Colonic mucosa (tissue), 4 donors: Measurements from ENCODE around the gene SAMD14. TPM values are rescaled to one million over a fixed set of nuclear protein-coding genes. Genes with fewer than 3 reads are reported as not detected.
A peak's percentile ranks its signal among the peaks of the same experiment; 100 is the strongest.

Source experiments
- DNase-seq: peaks from one replicate; pipeline ENCODE4 v3.0.0-alpha.2; 2020
- H3K27ac ChIP-seq: fragments of 200-600 bp; one replicate; pipeline ENCODE4 v1.8.0; 2021
- H3K27me3 ChIP-seq: fragments of 200-600 bp; one replicate; pipeline ENCODE4 v1.8.0; 2021
- H3K36me3 ChIP-seq: fragments of 200-600 bp; one replicate; pipeline ENCODE4 v1.8.0; 2021
- H3K4me1 ChIP-seq: fragments of 200-600 bp; one replicate; pipeline ENCODE4 v1.8.0; 2021; ENCODE audit warnings: mild to moderate bottlenecking
- H3K4me3 ChIP-seq: fragments of 200-600 bp; one replicate; pipeline ENCODE4 v1.8.0; 2021
- H3K9ac ChIP-seq, 2 donors: one replicate each; pipeline ENCODE4 v1.7.0; 2013; ENCODE audit warnings: control low read depth in 2 of 2, low read depth in 2 of 2, low read length in 2 of 2
- H3K9me3 ChIP-seq: fragments of 200-600 bp; one replicate; pipeline ENCODE4 v1.8.0; 2021
- CTCF ChIP-seq: fragments of 200-600 bp; IDR thresholded peaks from one replicate; pipeline ENCODE4 v1.8.0; 2022; ENCODE audit warnings: antibody characterized with exemption, mild to moderate bottlenecking
- intact Hi-C: fragments of 100-400 bp; cut with DNase I; formaldehyde crosslinking; loops from one replicate; pipeline ENCODE4 v1.14.1; 2022
- total RNA-seq, 2 donors: library from RNA; stranded (reverse); fragmentation: NEBNext Ultra II Directional in 1 of 2; extraction: Animal tissue kit (Norgen Biotek cat#: 25700) in 1 of 2; gene quantifications; one replicate each; pipeline ENCODE4 v1.2.1, GENCODE V29; 2021
- donor health status: healthy.
- donor health status: DM: no; HTN: no; CAD: no.
- donor health status: DM: no; HTN: no; CAD: no.

SAMD14 gene
- total RNA-seq, 2 donors from 2014 or later = 0.77 to 2.3 TPM

GRCh38 chr17:50151937-50152547, 22.1 kb upstream of the SAMD14 start:
- peak; percentile 95 for DNase-seq
- no peaks in the 10 kb centered on the region for H3K36me3 ChIP-seq
- no peaks in the 10 kb centered on the region for H3K27me3 ChIP-seq
- no peaks in the 10 kb centered on the region for H3K9me3 ChIP-seq
- intact Hi-C loops = loop anchor here (5.0 kb wide), 1 partner anchor 55 kb away; the partner anchor contains the start of gene PDK2
- TF ChIP-seq CTCF = no peak
- peak overlapping the region; percentile 41 to 88 for H3K9ac ChIP-seq
- peak overlapping the region; percentile 91 for H3K27ac ChIP-seq
- H3K4me1 ChIP-seq = peaks cover 3% of the 10 kb centered on the region
- H3K4me3 ChIP-seq = peak overlapping the region; percentile 87

GRCh38 chr17:50151041-50151936, 21.3 kb upstream of the SAMD14 start:
- Histone ChIP-seq H3K36me3 (no peaks in the 10 kb centered on the region), H3K27me3 (no peaks in the 10 kb centered on the region), H3K9me3 (no peaks in the 10 kb centered on the region), H3K9ac (peak overlapping the region; percentile 76 to 89), H3K27ac (peak overlapping the region; percentile 91), H3K4me3 (peak overlapping the region; percentile 87), H3K4me1 (peaks cover 9% of the 10 kb centered on the region)
- DNase-seq = peak; percentile 94
- TF ChIP-seq CTCF = peak; percentile 37
- intact Hi-C loops = loop anchor here (5.0 kb wide), 1 partner anchor 54 kb away; the partner anchor contains the start of gene PDK2

- no peak for TF ChIP-seq CTCF
- Histone ChIP-seq H3K4me3 (peak within 1 kb of the TSS; percentile 87), H3K27ac (peak within 1 kb of the TSS; percentile 91), H3K9ac (peak within 1 kb of the TSS; percentile 76 to 89), H3K4me1 (peaks cover 9% of the 10 kb centered on the region), H3K27me3 (no peaks in the 10 kb centered on the region), H3K36me3 (no peaks in the 10 kb centered on the region), H3K9me3 (no peaks in the 10 kb centered on the region)
- intact Hi-C loops = loop anchor here (5.0 kb wide), 1 partner anchor 53 kb away; the partner anchor contains the start of gene PDK2
- no peak for DNase-seq
Observed at GRCh38 chr17:50150354-50151040, 20.5 kb upstream of the SAMD14 start, which contains the start of gene PPP1R9B. PPP1R9B (minus strand) TSS chr17:50150677; CDS start chr17:50150513, 164 bp downstream.

- no peaks in the 10 kb centered on the region for H3K9me3 ChIP-seq
- TF ChIP-seq CTCF = no peak
- no peak for DNase-seq
- H3K27ac ChIP-seq = peak overlapping the region; percentile 91
- H3K27me3 ChIP-seq = no peaks in the 10 kb centered on the region
- peaks cover 9% of the 10 kb centered on the region for H3K4me1 ChIP-seq
- peak overlapping the region; percentile 87 for H3K4me3 ChIP-seq
- intact Hi-C loops = loop anchor here (5.0 kb wide), 1 partner anchor 52 kb away; the partner anchor contains the start of gene PDK2
- H3K9ac ChIP-seq = peak overlapping the region; percentile 74 to 89
- H3K36me3 ChIP-seq = no peaks in the 10 kb centered on the region
Observed at GRCh38 chr17:50149417-50150353, 19.7 kb upstream of the SAMD14 start.
